Measurements from ENCODE around the gene ITGB3. TPM values are rescaled to one million over a fixed set of nuclear protein-coding genes. Genes with fewer than 3 reads are reported as not detected.

ITGB3 gene
- total and polyA plus RNA-seq, 2 of the 4 experiments (the other 2 are of a cell fraction) = 9.8 to 17.6 TPM

- Histone ChIP-seq H3K4me3 (ENCODE audit: insufficient read depth, low read depth, low read length) (no peak overlapping the region), H4K5ac (ENCODE audit: low read depth, low read length) (no peak overlapping the region), H3K56ac (ENCODE audit: extremely low read depth, insufficient read depth, low read length) (no peak overlapping the region), H4K91ac (ENCODE audit: insufficient read depth, low read depth, low read length) (no peak overlapping the region), H3K79me1 (ENCODE audit: low read depth in 1 of 2, low read length in 2 of 2) (0 out of 4 replicates have a peak, but pooled peaks cover 0 to 7% of the 10 kb centered on the region in 2 experiments), H3K27me3 (ENCODE audit: control insufficient read depth, insufficient read depth, low read length) (no peaks in the 10 kb centered on the region), H3K27ac (ENCODE audit: insufficient read depth, low read length) (no peak overlapping the region), H2AK9ac (replicated peaks; ENCODE audit: low read depth, low read length, poor library complexity) (no peak overlapping the region), H2BK120ac (ENCODE audit: low read depth, low read length) (no peak overlapping the region), H4K20me1 (ENCODE audit: insufficient read depth, low read length) (no peaks in the 10 kb centered on the region), H2BK5ac (ENCODE audit: low read depth, low read length, poor library complexity, severe bottlenecking) (no peak overlapping the region), H3K18ac (ENCODE audit: low read depth, low read length) (peak overlapping the region; percentile 17; the same call in 1 of the 2 replicates), H3K9me1 (ENCODE audit: insufficient read depth, low read length) (peaks cover 12% of the 10 kb centered on the region), H3K4ac (ENCODE audit: low read depth, low read length) (0 out of 2 replicates have a peak overlapping the region, but pooled peaks have one; percentile 3), H2BK20ac (ENCODE audit: low read depth, low read length) (peak overlapping the region; percentile 3; the same call in 1 of the 2 replicates), H2BK15ac (ENCODE audit: low read depth, low read length) (0 out of 3 replicates have a peak overlapping the region, but pooled peaks have one; percentile 21), H2AFZ (replicated peaks; ENCODE audit: low read length, poor library complexity) (no peak overlapping the region), H2AK5ac (ENCODE audit: low read depth, low read length) (no peak overlapping the region), H4K8ac (ENCODE audit: low read depth in 2 of 2, low read length in 2 of 2) (no peak overlapping the region; a peak in 1 of 4 replicates), H3K4me2 (ENCODE audit: low read depth, low read length) (no peak overlapping the region), H3K14ac (replicated peaks; ENCODE audit: low read depth, low read length) (no peak overlapping the region), H3K9me3 (ENCODE audit: control insufficient read depth, insufficient read depth, low read length) (no peaks in the 10 kb centered on the region), H3K4me1 (ENCODE audit: control insufficient read depth, insufficient read depth, low read length) (peaks cover 9% of the 10 kb centered on the region), H3K9ac (ENCODE audit: low read depth, low read length) (no peak overlapping the region), H3K36me3 (ENCODE audit: control insufficient read depth, insufficient read depth, low read length) (peaks cover 53% of the 10 kb centered on the region), H3K23ac (ENCODE audit: low read depth, low read length) (no peak overlapping the region)
- CTCF ChIA-PET = interaction anchor here (0.6 to 1.2 kb wide), 2 partner anchors 10 to 12 kb away, joined by 3 to 5 read pairs; no protein-coding TSS in a partner anchor
- intact Hi-C loops (cut with micrococcal nuclease) (no loop called here), in situ Hi-C loops (cut with MboI; ENCODE audit: low sequenced_read_pairs) (no loop called here), dilution Hi-C loops (cut with HindIII; ENCODE audit: low sequenced_read_pairs, unreplicated experiment) (no loop called here)
- BruUV-seq (replicated peaks) = no TSS peak
- POLR2A ChIA-PET (ENCODE audit: unreplicated experiment) = no interaction called here
- DNase-seq = no peak
- no peak for ATAC-seq (ENCODE audit: low read depth)
- no CpG with 5 or more reads among the region's 2 CpGs for WGBS, 2 experiments (ENCODE audit: extremely low coverage in 2 of 2, insufficient read length in 1 of 2)
- no peak for TF ChIP-seq ELK1 (IDR thresholded peaks at IDR 0.05; ENCODE audit: borderline replicate concordance, low read depth, low read length)
- no peak for TF ChIP-seq RCOR1 (IDR thresholded peaks at IDR 0.05; ENCODE audit: insufficient replicate concordance, low read length)
- TF ChIP-seq RAD21 (IDR thresholded peaks at IDR 0.05; ENCODE audit: low read length) = no peak
- no peak for TF ChIP-seq NFE2L2 (IDR thresholded peaks at IDR 0.05; ENCODE audit: low read depth, low read length)
- TF ChIP-seq CHD1 (IDR thresholded peaks at IDR 0.05; ENCODE audit: low read depth, low read length) = no peak
- TF ChIP-seq MXI1 (IDR thresholded peaks at IDR 0.05; ENCODE audit: borderline replicate concordance, low read depth, low read length) = no peak
- TF ChIP-seq MAFK (IDR thresholded peaks at IDR 0.05; ENCODE audit: low read depth, low read length) = no peak
- no peak for TF ChIP-seq RFX5 (IDR thresholded peaks at IDR 0.05; ENCODE audit: low read depth, low read length)
- TF ChIP-seq CTCF (conservative IDR thresholded peaks at IDR 0.05; ENCODE audit: low read depth, low read length) = no peak
- no peak for TF ChIP-seq MAZ (IDR thresholded peaks at IDR 0.05; ENCODE audit: borderline replicate concordance, low read depth, low read length)
- TF ChIP-seq CEBPB (IDR thresholded peaks at IDR 0.05; ENCODE audit: low read depth, low read length) = no peak
- TF ChIP-seq BHLHE40 (IDR thresholded peaks at IDR 0.05; ENCODE audit: low read depth, low read length) = no peak
- TF ChIP-seq USF2 (IDR thresholded peaks at IDR 0.05; ENCODE audit: low read depth, low read length) = no peak
- no peak for TF ChIP-seq FOS (IDR thresholded peaks at IDR 0.05; ENCODE audit: low read depth, low read length)
Observed at GRCh38 chr17:47287639-47288038, 34.0 kb downstream of the ITGB3 start.
